Measurements from ENCODE around the gene TRMT61A.

- no peak for TF ChIP-seq TAF1 (IDR thresholded peaks at IDR 0.05; ENCODE audit: borderline replicate concordance, low read depth, low read length)
- TF ChIP-seq POLR2A (IDR thresholded peaks at IDR 0.05; ENCODE audit: low read depth, low read length) = no peak
- no peak for TF ChIP-seq POLR2AphosphoS5 (IDR thresholded peaks at IDR 0.05; ENCODE audit: low read depth, low read length)
Observed at GRCh38 chr14:103581206-103581605, 52.2 kb downstream of the TRMT61A start.

All from GM12892 (cell line).